Calu3 (cell line): ENCODE measurements around the gene FARP1. TPM values are rescaled to one million over a fixed set of nuclear protein-coding genes. Genes with fewer than 3 reads are reported as not detected.

Source experiments
- BruUV-seq: library from RNA; stranded (reverse); fragments of 400-500 nt; replicated peaks from 2 replicates; lab custom pipeline; 2021; lab: Mats Ljungman, UMichigan
- CTCF ChIA-PET: fragments of 300-600 bp; sonication (Branson Sonifier 250); formaldehyde crosslinking; loops from one replicate; lab custom pipeline; 2022; ENCODE audit warnings: antibody characterized with exemption; lab: Charles Lee
- DNase-seq: peaks from one replicate; pipeline ENCODE4 v3.0.0; 2022
- H3K27ac Mint-ChIP-seq: one replicate; pipeline ENCODE4 v1.8.0; 2022; ENCODE audit warnings: mixed read lengths; ENCODE audit not compliant: unreplicated experiment
- H3K27me3 Mint-ChIP-seq: one replicate; pipeline ENCODE4 v1.8.0; 2022; ENCODE audit warnings: mixed read lengths; ENCODE audit not compliant: unreplicated experiment
- H3K36me3 Mint-ChIP-seq: one replicate; pipeline ENCODE4 v1.8.0; 2022; ENCODE audit warnings: mild to moderate bottlenecking, moderate library complexity, mixed read lengths; ENCODE audit not compliant: insufficient read depth, unreplicated experiment
- H3K4me1 Mint-ChIP-seq: one replicate; pipeline ENCODE4 v1.8.0; 2022; ENCODE audit warnings: mild to moderate bottlenecking, low read depth, mixed read lengths; ENCODE audit not compliant: unreplicated experiment
- H3K4me3 Mint-ChIP-seq: one replicate; pipeline ENCODE4 v1.8.0; 2022; ENCODE audit warnings: mild to moderate bottlenecking, low read depth, moderate library complexity, mixed read lengths; ENCODE audit not compliant: unreplicated experiment
- H3K9me3 Mint-ChIP-seq: one replicate; pipeline ENCODE4 v1.8.0; 2022; ENCODE audit warnings: low read depth, mixed read lengths; ENCODE audit not compliant: unreplicated experiment
- CTCF ChIP-seq: fragments of 200-600 bp; IDR thresholded peaks from one replicate; pipeline ENCODE4 v1.8.0; 2022; ENCODE audit warnings: antibody characterized with exemption; ENCODE audit not compliant: unreplicated experiment
- intact Hi-C: fragments of 100-400 bp; cut with micrococcal nuclease; formaldehyde crosslinking; loops from one replicate; pipeline ENCODE4 v1.10.0; 2022; ENCODE audit not compliant: unreplicated experiment
- total RNA-seq: library from RNA; stranded (reverse); gene quantifications from 2 replicates; pipeline ENCODE4 v1.2.3, GENCODE V29; 2022

The FARP1 gene
- total RNA-seq, 1 experiment from 2014 or later, result 47.0 TPM

- intact Hi-C loops, result no loop called here
- CTCF ChIA-PET, result no interaction called here
- no peak for DNase-seq
- H3K36me3 Mint-ChIP-seq, result no peaks in the 10 kb centered on the region
- H3K27me3 Mint-ChIP-seq, result no peaks in the 10 kb centered on the region
- BruUV-seq, result no TSS peak
- TF ChIP-seq CTCF, result no peak
- no peak overlapping the region for H3K4me3 Mint-ChIP-seq
- no peak overlapping the region for H3K27ac Mint-ChIP-seq
- no peaks in the 10 kb centered on the region for H3K4me1 Mint-ChIP-seq
- no peaks in the 10 kb centered on the region for H3K9me3 Mint-ChIP-seq
Measured at GRCh38 chr13:98222081-98222554, 79.2 kb downstream of the FARP1 start.

- DNase-seq, result no peak
- H3K9me3 Mint-ChIP-seq, result no peaks in the 10 kb centered on the region
- BruUV-seq, result no TSS peak
- H3K4me3 Mint-ChIP-seq, result no peak overlapping the region
- H3K4me1 Mint-ChIP-seq, result no peaks in the 10 kb centered on the region
- no peak overlapping the region for H3K27ac Mint-ChIP-seq
- H3K36me3 Mint-ChIP-seq, result no peaks in the 10 kb centered on the region
- no peaks in the 10 kb centered on the region for H3K27me3 Mint-ChIP-seq
- CTCF ChIA-PET, result no interaction called here
- TF ChIP-seq CTCF, result no peak
- intact Hi-C loops, result no loop called here
Measured at GRCh38 chr13:98222816-98223215, 79.9 kb downstream of the FARP1 start.

DNA sequence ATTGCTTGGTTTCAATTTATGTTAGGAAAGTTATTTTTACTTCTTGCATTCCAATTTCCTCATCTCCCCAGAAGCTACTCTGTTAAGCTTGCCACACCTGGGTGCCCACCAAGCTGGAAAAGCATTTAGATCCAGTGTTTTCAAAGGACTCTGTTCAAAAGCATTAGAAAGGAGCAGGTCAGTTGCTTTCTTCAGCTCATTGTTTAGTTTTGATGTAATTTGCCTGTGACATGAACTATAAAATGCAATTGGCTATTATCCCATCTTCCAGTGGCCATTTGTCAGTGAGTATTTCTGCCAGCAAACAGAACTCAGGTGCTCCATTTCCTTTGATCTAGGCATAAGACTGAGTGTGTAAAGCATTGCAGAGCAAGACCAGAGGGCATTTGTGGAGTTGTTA, 80.8 kb downstream of the FARP1 start:
- BruUV-seq, result no TSS peak
- DNase-seq, result no peak
- CTCF ChIA-PET, result interaction anchor here (0.7 kb wide), 1 partner anchor 572 kb away, joined by 4 read pairs; no protein-coding TSS in a partner anchor
- TF ChIP-seq CTCF, result no peak
- no peaks in the 10 kb centered on the region for H3K9me3 Mint-ChIP-seq
- no peak overlapping the region for H3K4me3 Mint-ChIP-seq
- intact Hi-C loops, result no loop called here
- no peaks in the 10 kb centered on the region for H3K36me3 Mint-ChIP-seq
- no peaks in the 10 kb centered on the region for H3K27me3 Mint-ChIP-seq
- H3K27ac Mint-ChIP-seq, result no peak overlapping the region
- H3K4me1 Mint-ChIP-seq, result no peaks in the 10 kb centered on the region

GRCh38 chr13:98224557-98224956, 81.7 kb downstream of the FARP1 start:
- Mint-ChIP-seq H3K36me3 (no peaks in the 10 kb centered on the region), H3K27me3 (no peaks in the 10 kb centered on the region), H3K4me1 (no peaks in the 10 kb centered on the region), H3K9me3 (no peaks in the 10 kb centered on the region), H3K27ac (no peak overlapping the region), H3K4me3 (no peak overlapping the region)
- no peak for DNase-seq
- CTCF ChIA-PET, result no interaction called here
- TF ChIP-seq CTCF, result no peak
- no TSS peak for BruUV-seq
- intact Hi-C loops, result no loop called here
